NB4 (cell line): ENCODE results near the gene SYCE3.

Source experiments
- DNase-seq: peaks from one replicate; pipeline ENCODE4 v3.0.0; 2010; ENCODE audit warnings: low read depth
- H3K4me3 ChIP-seq: one replicate; pipeline ENCODE4 v1.5.1; 2011; ENCODE audit warnings: mild to moderate bottlenecking, low read depth, low read length, moderate library complexity
- CTCF ChIP-seq: IDR thresholded peaks from one replicate; pipeline ENCODE4 v1.5.1; 2012; ENCODE audit warnings: low read depth, low read length
- MYC ChIP-seq: IDR thresholded peaks from 2 replicates; pipeline ENCODE4 v1.6.1; 2011; ENCODE audit warnings: low read depth, low read length
- POLR2A ChIP-seq: IDR thresholded peaks from 2 replicates; pipeline ENCODE4 v1.6.1; 2011; ENCODE audit warnings: mild to moderate bottlenecking; ENCODE audit not compliant: insufficient read length; ENCODE audit errors: extremely low read depth
- TF ChIP-seq, protein P1 (sequence below): IDR thresholded peaks from 2 replicates; pipeline ENCODE4 v1.6.1; 2011; ENCODE audit warnings: low read depth, low read length

The SYCE3 gene

DNA sequence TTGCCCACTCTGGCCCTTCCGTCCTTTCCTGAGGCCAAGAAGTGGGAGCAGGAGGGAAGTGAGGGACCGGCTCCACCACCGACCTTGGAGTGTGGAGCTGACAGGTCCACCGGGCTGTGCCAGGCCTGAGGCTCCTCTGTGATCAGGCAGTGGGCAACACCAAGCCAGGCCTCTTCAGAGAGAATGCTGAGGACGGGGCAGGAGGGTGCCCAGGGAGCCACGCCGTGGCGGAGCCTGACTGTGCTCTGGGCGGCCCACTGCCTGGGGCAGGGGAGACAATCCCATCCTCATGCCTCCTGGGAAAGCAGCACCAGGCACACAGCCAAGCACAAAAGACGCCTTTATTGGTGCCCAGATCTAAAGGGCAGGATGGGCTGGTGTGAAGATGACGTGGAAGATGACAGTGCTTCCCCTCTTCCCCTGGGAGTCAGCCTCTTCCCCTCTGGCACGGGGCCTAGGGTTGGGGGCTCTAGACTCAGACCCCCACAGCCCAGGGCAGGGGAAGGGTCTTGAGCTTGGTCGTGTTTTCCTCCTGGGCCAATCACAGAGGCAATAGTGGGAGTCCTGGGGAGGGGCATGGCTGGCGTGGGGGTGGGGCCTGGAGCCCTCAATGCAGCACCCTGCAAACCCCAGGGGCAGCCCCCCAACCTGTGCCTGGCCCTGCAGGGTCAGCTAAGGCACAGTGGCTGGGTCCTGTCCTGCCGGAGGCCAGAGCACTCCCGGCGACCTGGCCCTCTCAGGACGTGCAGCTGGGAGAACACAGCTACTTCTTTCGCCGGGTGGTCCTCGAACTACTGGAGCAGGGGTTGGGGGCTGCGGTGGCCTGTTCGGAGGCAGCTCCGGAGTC lies 59.9 kb downstream of the SYCE3 start:
- no peak overlapping the region for H3K4me3 ChIP-seq
- TF ChIP-seq POLR2A, result no peak
- no peak for TF ChIP-seq MYC
- TF ChIP-seq, protein P1, sequence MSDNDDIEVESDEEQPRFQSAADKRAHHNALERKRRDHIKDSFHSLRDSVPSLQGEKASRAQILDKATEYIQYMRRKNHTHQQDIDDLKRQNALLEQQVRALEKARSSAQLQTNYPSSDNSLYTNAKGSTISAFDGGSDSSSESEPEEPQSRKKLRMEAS, result no peak
- TF ChIP-seq CTCF, result no peak
- DNase-seq, result no peak

GRCh38 chr22:50502096-50502495 lies 60.6 kb downstream of the SYCE3 start:
- H3K4me3 ChIP-seq, result no peak overlapping the region
- no peak for DNase-seq
- no peak for TF ChIP-seq MYC
- no peak for TF ChIP-seq POLR2A
- no peak for TF ChIP-seq CTCF
- TF ChIP-seq, protein P1, result no peak
